ENCODE results near the gene PNN.

The PNN gene

GRCh38 chr14:39229601-39230110, 54.6 kb downstream of the PNN start:
- no peak for DNase-seq (ENCODE audit: low spot score)

- DNase-seq (ENCODE audit: low spot score), result no peak
Measured at GRCh38 chr14:39230416-39231035, 55.5 kb downstream of the PNN start.

- DNase-seq (ENCODE audit: low spot score), result peak; percentile 45
Measured at GRCh38 chr14:39231751-39232553, 56.9 kb downstream of the PNN start.
